A549 (cell line): ENCODE measurements around the gene SOD2. TPM values are rescaled to one million over a fixed set of nuclear protein-coding genes. Genes with fewer than 3 reads are reported as not detected.
A peak's percentile ranks its signal among the peaks of the same experiment; 100 is the strongest.
"Not testable (repeated sequence)": the region's sequence is repeated elsewhere in the genome, so short reads cannot be mapped to it uniquely, and the experiment has no call there.

Source experiments
- ATAC-seq, 2 experiments: fragments of 200-7000 bp in 1 of 2; fragments of >200 bp in 1 of 2; cut with Nextera tagmentation in 1 of 2; cut with Tn5 transposase in 1 of 2; 3 replicates each; pipeline versions ENCODE4 v1.8.0 to v1.9.1; 2018 to 2020; ENCODE audit warnings: mild to moderate bottlenecking in 1 of 2, moderate library complexity in 1 of 2
- CTCF ChIA-PET: fragments of 300-600 bp; sonication (Branson Sonifier 250); formaldehyde crosslinking; extraction: SDS; loops from one replicate; lab custom pipeline; 2021; ENCODE audit warnings: antibody characterized with exemption, inconsistent platforms; lab: Yijun Ruan, JAX
- POLR2A ChIA-PET: fragments of 350-600 bp; formaldehyde crosslinking; extraction: SDS; loops from one replicate; lab custom pipeline; 2021; ENCODE audit warnings: antibody characterized with exemption, inconsistent platforms; lab: Yijun Ruan, JAX
- DNase-seq, 2 experiments: peaks; one replicate each; pipeline versions ENCODE4 v3.0.0 to v3.0.0-alpha.2; 2011 to 2016; ENCODE audit warnings: low read depth in 1 of 2, low spot score in 1 of 2
- FAIRE-seq: peaks from 2 replicates; lab custom pipeline; 2011; peaks lifted over from hg19 to GRCh38; lab: Jason Lieb, UNC
- H3K27ac ChIP-seq, 2 experiments: fragments of >200 bp; sonication (Bioruptor Twin); formaldehyde crosslinking; 3 replicates each; pipeline ENCODE4 v1.5.1; 2016 to 2017
- H3K4me1 ChIP-seq: fragments of >200 bp; sonication (Bioruptor Twin); formaldehyde crosslinking; 3 replicates; pipeline ENCODE4 v1.6.1; 2016
- H3K4me2 ChIP-seq: fragments of >200 bp; sonication (Bioruptor Twin); formaldehyde crosslinking; 3 replicates; pipeline ENCODE4 v1.6.1; 2016
- H3K4me3 ChIP-seq: fragments of >200 bp; sonication (Bioruptor Twin); formaldehyde crosslinking; 3 replicates; pipeline ENCODE4 v1.5.1; 2016
- H3K9me3 ChIP-seq: fragments of >200 bp; sonication (Bioruptor Twin); formaldehyde crosslinking; 3 replicates; pipeline ENCODE4 v1.6.1; 2016
- CBX8 ChIP-seq: fragments of 200-600 bp; sonication (generic); IDR thresholded peaks from 2 replicates; pipeline ENCODE4 v1.6.1; 2016
- CHD4 ChIP-seq: fragments of 200-600 bp; sonication (generic); IDR thresholded peaks from 2 replicates; pipeline ENCODE4 v1.6.1; 2016; ENCODE audit warnings: antibody characterized with exemption, mild to moderate bottlenecking, borderline replicate concordance
- CTCF ChIP-seq: fragments of >200 bp; sonication (Bioruptor Twin); formaldehyde crosslinking; IDR thresholded peaks from 3 replicates; pipeline ENCODE4 v1.5.1; 2016
- ESRRA ChIP-seq: fragments of 150-350 bp; IDR thresholded peaks from 2 replicates; pipeline ENCODE4 v1.6.1; 2014; ENCODE audit warnings: mild to moderate bottlenecking, low read length, borderline replicate concordance
- FOSB ChIP-seq: fragments of 250-450 bp; sonication (Bioruptor Pico); IDR thresholded peaks from 2 replicates; pipeline ENCODE4 v1.5.0; 2020; ENCODE audit warnings: mild to moderate bottlenecking, moderate library complexity
- FOXS1 ChIP-seq: fragments of 250-450 bp; sonication (Bioruptor Pico); IDR thresholded peaks from 2 replicates; pipeline ENCODE4 v1.5.0; 2020; ENCODE audit warnings: mild to moderate bottlenecking, moderate library complexity
- GATA3 ChIP-seq: IDR thresholded peaks from 2 replicates; pipeline ENCODE4 v1.6.1; 2012; ENCODE audit warnings: borderline replicate concordance
- HOXA7 ChIP-seq: fragments of 250-450 bp; sonication (Bioruptor Pico); IDR thresholded peaks from 2 replicates; pipeline ENCODE4 v1.5.0; 2020; ENCODE audit warnings: mild to moderate bottlenecking, moderate library complexity
- JUN ChIP-seq, 2 experiments: fragments of >200 bp; sonication (Bioruptor Twin); formaldehyde crosslinking; IDR thresholded peaks; 2 replicates in 1 of 2; 3 replicates in 1 of 2; pipeline ENCODE4 v1.6.1; 2016 to 2017
- MAFK ChIP-seq: fragments of 450-650 bp; IDR thresholded peaks from 2 replicates; pipeline ENCODE4 v1.6.1; 2014; ENCODE audit not compliant: partially characterized antibody
- MAX ChIP-seq: IDR thresholded peaks from 2 replicates; pipeline ENCODE4 v1.6.1; 2012
- NFE2L2 ChIP-seq: fragments of 150-350 bp; conservative IDR thresholded peaks from 2 replicates; pipeline ENCODE4 v1.6.1; 2014; ENCODE audit warnings: low read length
- NR3C1 ChIP-seq: fragments of >200 bp; sonication (Bioruptor Twin); formaldehyde crosslinking; IDR thresholded peaks from 3 replicates; pipeline ENCODE4 v1.6.1; 2017
- POLR2A ChIP-seq: IDR thresholded peaks from 2 replicates; pipeline ENCODE4 v1.6.1; 2012; ENCODE audit warnings: mild to moderate bottlenecking, low read length
- SREBF2 ChIP-seq: fragments of 450-650 bp; IDR thresholded peaks from 2 replicates; pipeline ENCODE4 v1.6.1; 2014; ENCODE audit warnings: mild to moderate bottlenecking, moderate library complexity
- TP53 ChIP-seq: fragments of 250-450 bp; sonication (Bioruptor Pico); IDR thresholded peaks from 2 replicates; pipeline ENCODE4 v1.5.0; 2021; ENCODE audit warnings: mild to moderate bottlenecking, moderate library complexity
- WGBS: methylation state at CpG from one replicate; pipeline ENCODE4 v1.1.6; 2017; ENCODE audit errors: missing lambda C conversion rate; 5-methylcytosine and 5-hydroxymethylcytosine counted together
- polyA minus RNA-seq: library from RNA; depleted of rRNA, polyadenylated mRNA; stranded (reverse); fragments of >200 nt; gene quantifications from 2 replicates; pipeline ENCODE4 v1.2.3, GENCODE V29; 2011; rRNA and poly(A)+ RNA removed
- polyA plus RNA-seq, 4 experiments: library from polyadenylated mRNA; depleted of rRNA in 3 of 4; stranded (reverse); fragments of >200 nt; fragmentation: RNase III in 1 of 4; extraction: RNeasy Plus Mini Kit Qiagen cat#74134 plus additional on column Dnase treatment in 1 of 4; gene quantifications; 2 replicates in 3 of 4; 3 replicates in 1 of 4; pipeline ENCODE4 v1.2.3, GENCODE V29; 2011 to 2017

The SOD2 gene
- 34.8 and 63.2 TPM in 2 replicates for polyA plus RNA-seq (2011; rRNA removed)
- 49.3 and 57.5 TPM in 2 replicates for polyA plus RNA-seq (2012; cell fraction: cytosol; rRNA removed)
- 24.1 and 30.1 TPM in 2 replicates for polyA plus RNA-seq (2012; cell fraction: nucleus; rRNA removed)
- polyA plus RNA-seq (2017; fragmentation: RNase III; extraction: RNeasy Plus Mini Kit Qiagen cat#74134 plus additional on column Dnase treatment), result 81.0 to 81.3 TPM (median 81.1 TPM) in 3 replicates
- 65.9 and 67.1 TPM in 2 replicates for polyA minus RNA-seq

- peak; percentile 0; the same call in 1 of the 2 replicates for TF ChIP-seq MAX
- TF ChIP-seq JUN (IDR thresholded peaks at IDR 0.05), result peak; percentile 64 to 67; a peak in 4 of 5 replicates
- no peak for TF ChIP-seq CHD4
- no peak for TF ChIP-seq TP53 (CRISPR knock-in tag)
- TF ChIP-seq POLR2A, result peak; percentile 89
- TF ChIP-seq GATA3, result peak; percentile 59; the same call in 1 of the 2 replicates
- DNase-seq (peak; percentile 62 to 79), FAIRE-seq (no peak), ATAC-seq (peak; percentile 87 to 90)
- WGBS, result 0% methylated on average over 3 of the region's 74 CpGs
- Histone ChIP-seq H3K27ac (peak within 1 kb of the TSS; percentile 95 to 100), H3K4me2 (peak within 1 kb of the TSS; percentile 97), H3K9me3 (no peaks in the 10 kb centered on the region), H3K4me3 (peak within 1 kb of the TSS; percentile 72), H3K4me1 (peaks cover 20% of the 10 kb centered on the region)
- ChIA-PET POLR2A (interaction anchor here (1.4 to 3.8 kb wide), 3 partner anchors 8 to 97 kb away, joined by 7 to 29 read pairs (median 12); partner anchors contain the start of genes MRPL18, TCP1 and WTAP), CTCF (interaction anchor here (1.1 to 5.1 kb wide), 2 partner anchors 64 to 159 kb away, joined by 3 to 29 read pairs; no protein-coding TSS in a partner anchor)
Observed at GRCh38 chr6:159693128-159693893, at the start of gene SOD2. Gene SOD2 (minus strand): TSS chr6:159693241. CDS start chr6:159693167, 74 bp downstream.

- ChIA-PET POLR2A (no interaction called here), CTCF (no interaction called here)
- DNase-seq, result no peak
- Histone ChIP-seq H3K4me2 (no peak overlapping the region), H3K4me1 (peaks cover 9% of the 10 kb centered on the region; the same call in 2 of the 3 replicates), H3K27ac (0 out of 6 replicates have a peak overlapping the region, but pooled peaks of 1 of the 2 experiments have one; percentile 15)
- 82% methylated on average over 1 of the region's 1 CpG for WGBS
- TF ChIP-seq NR3C1, result no peak
- peak; percentile 61 for TF ChIP-seq MAFK
- 0 out of 2 replicates have a peak, but pooled peaks have one; percentile 37 for TF ChIP-seq NFE2L2
- TF ChIP-seq HOXA7, result no peak
- TF ChIP-seq, all 56 proteins: peak for 2
- FAIRE-seq (no peak), ATAC-seq (no peak)
- Histone ChIP-seq H3K9me3 (no peaks in the 10 kb centered on the region), H3K4me3 (no peak overlapping the region)
Observed at GRCh38 chr6:159742165-159742564, 49.1 kb upstream of the SOD2 start.

- FAIRE-seq, result no peak
- TF ChIP-seq FOSB (CRISPR knock-in tag) (no peak), FOXS1 (CRISPR knock-in tag) (no peak), SREBF2 (no peak), ESRRA (no peak)
- TF ChIP-seq, all 56 proteins: peak for 0
- ChIA-PET POLR2A (interaction anchor here (0.7 kb wide), 1 partner anchor 122 kb away, joined by 4 read pairs; no protein-coding TSS in a partner anchor), CTCF (no interaction called here)
- Histone ChIP-seq H3K9me3 (no peaks in the 10 kb centered on the region), H3K27ac (no peak overlapping the region), H3K4me2 (no peak overlapping the region), H3K4me3 (no peak overlapping the region), H3K4me1 (peaks cover 12% of the 10 kb centered on the region; the same call in 2 of the 3 replicates)
- DNase-seq (no peak), ATAC-seq (no peak)
- WGBS, result 75% methylated on average over 3 of the region's 3 CpGs
Observed at GRCh38 chr6:159739341-159739740, 46.3 kb upstream of the SOD2 start.

GRCh38 chr6:159736908-159737307, 43.9 kb upstream of the SOD2 start:
- no peak for DNase-seq
- no peaks in the 10 kb centered on the region for H3K9me3 ChIP-seq
- H3K27ac ChIP-seq, result no peak overlapping the region
- WGBS, result 92% methylated on average over 7 of the region's 7 CpGs
- H3K4me1 ChIP-seq, result peaks cover 6% of the 10 kb centered on the region; the same call in 2 of the 3 replicates
- FAIRE-seq, result no peak
- H3K4me3 ChIP-seq, result no peak overlapping the region
- no peak for ATAC-seq
- CTCF ChIA-PET, result interaction anchor here (1.9 kb wide), 1 partner anchor 9 kb away, joined by 6 read pairs; no protein-coding TSS in a partner anchor
- POLR2A ChIA-PET, result interaction anchor here (1.4 to 2.8 kb wide), 2 partner anchors 9 to 11 kb away, joined by 3 to 16 read pairs; partner anchors contain the start of gene WTAP
- H3K4me2 ChIP-seq, result no peak overlapping the region
- no peak for TF ChIP-seq CBX8
- no peak for TF ChIP-seq CTCF
- TF ChIP-seq ESRRA, result no peak

- ATAC-seq, H3K9me3 ChIP-seq, H3K4me2 ChIP-seq, DNase-seq, H3K27ac ChIP-seq, FAIRE-seq, H3K4me3 ChIP-seq: not testable (repeated sequence)
- H3K4me1 ChIP-seq, result peaks cover 21% of the 10 kb centered on the region; the same call in 2 of the 3 replicates
- ChIA-PET CTCF (interaction anchor here (1.0 kb wide), 1 partner anchor 13 kb away, joined by 4 read pairs; no protein-coding TSS in a partner anchor), POLR2A (interaction anchor here (1.0 kb wide), 1 partner anchor 28 kb away, joined by 3 read pairs; the partner anchor contains the start of gene ACAT2)
- WGBS, result 96% methylated on average over 11 of the region's 12 CpGs
Observed at GRCh38 chr6:159733395-159733794, 40.4 kb upstream of the SOD2 start.

GRCh38 chr6:159732550-159732949, 39.5 kb upstream of the SOD2 start:
- not testable (repeated sequence) for H3K4me3 ChIP-seq, DNase-seq, ATAC-seq, H3K27ac ChIP-seq, H3K4me2 ChIP-seq, FAIRE-seq, H3K9me3 ChIP-seq
- POLR2A ChIA-PET, result interaction anchor here (1.0 kb wide), 1 partner anchor 29 kb away, joined by 3 read pairs; the partner anchor contains the start of gene ACAT2
- CTCF ChIA-PET, result interaction anchor here (1.0 kb wide), 1 partner anchor 12 kb away, joined by 4 read pairs; no protein-coding TSS in a partner anchor
- H3K4me1 ChIP-seq, result peaks cover 21% of the 10 kb centered on the region; the same call in 2 of the 3 replicates
- 96% methylated on average over 11 of the region's 12 CpGs for WGBS
